GM12878 (cell line): ENCODE measurements around the gene ADAMTS17. TPM values are rescaled to one million over a fixed set of nuclear protein-coding genes. Genes with fewer than 3 reads are reported as not detected.

Source experiments
- ATAC-seq: fragments of 200-7000 bp; cut with Tn5 transposase; 3 replicates; pipeline ENCODE4 v1.9.1; 2020; ENCODE audit warnings: mild to moderate bottlenecking, moderate library complexity
- BruUV-seq: library from RNA; stranded (reverse); fragments of 400-500 nt; replicated peaks from 2 replicates; lab custom pipeline; 2021; lab: Mats Ljungman, UMichigan
- CTCF ChIA-PET: fragments of 300-600 bp; sonication (Branson Sonifier 250); formaldehyde crosslinking; extraction: SDS; loops from one replicate; lab custom pipeline; 2021; ENCODE audit warnings: inconsistent platforms; lab: Yijun Ruan, JAX
- POLR2A ChIA-PET: fragments of 350-600 bp; formaldehyde crosslinking; extraction: SDS; loops from one replicate; lab custom pipeline; 2021; ENCODE audit warnings: inconsistent platforms; lab: Charles Lee
- RAD21 ChIA-PET: fragments of 300-600 bp; sonication (Branson Sonifier 250); formaldehyde crosslinking; loops from one replicate; lab custom pipeline; 2023; ENCODE audit warnings: antibody characterized with exemption; ENCODE audit not compliant: unreplicated experiment; lab: Charles Lee
- SMC1A ChIA-PET: fragments of 300-600 bp; sonication (Branson Sonifier 250); formaldehyde crosslinking; loops from one replicate; lab custom pipeline; 2023; ENCODE audit not compliant: unreplicated experiment, uncharacterized antibody; lab: Charles Lee
- DNase-seq: peaks from one replicate; pipeline ENCODE4 v3.0.0-alpha.2; 2011; ENCODE audit warnings: low read depth, low spot score
- FAIRE-seq: peaks from 3 replicates; lab custom pipeline; 2011; peaks lifted over from hg19 to GRCh38; lab: Jason Lieb, UNC
- H2AFZ ChIP-seq: 2 replicates; pipeline ENCODE4 v1.6.0; 2011; ENCODE audit warnings: low read depth, low read length, control low read depth; ENCODE audit not compliant: control insufficient read depth
- H3K27ac ChIP-seq: 2 replicates; pipeline ENCODE4 v1.5.1; 2011; ENCODE audit warnings: control low read depth; ENCODE audit not compliant: control insufficient read depth, insufficient read depth
- H3K27me3 ChIP-seq, 2 experiments: replicated peaks in 1 of 2; 2 replicates each; pipeline versions ENCODE4 v1.6.0 to v1.6.1; 2011; ENCODE audit warnings: low read length in 1 of 2; ENCODE audit not compliant: control insufficient read depth in 2 of 2, insufficient read depth in 2 of 2
- H3K36me3 ChIP-seq, 2 experiments: 2 replicates each; pipeline ENCODE4 v1.5.1; 2011; ENCODE audit warnings: low read length in 1 of 2; ENCODE audit not compliant: control insufficient read depth in 2 of 2, insufficient read depth in 2 of 2
- H3K4me1 ChIP-seq: 2 replicates; pipeline ENCODE4 v1.6.1; 2011; ENCODE audit warnings: mild to moderate bottlenecking, low read length, moderate library complexity, mixed read lengths; ENCODE audit not compliant: control insufficient read depth, insufficient read depth
- H3K4me2 ChIP-seq: 2 replicates; pipeline ENCODE4 v1.6.0; 2011; ENCODE audit warnings: control low read depth; ENCODE audit not compliant: control insufficient read depth, insufficient read depth
- H3K4me3 ChIP-seq: fragments of 200-600 bp; sonication (generic); 2 replicates; pipeline ENCODE4 v1.5.1; 2016
- H3K79me2 ChIP-seq: 2 replicates; pipeline ENCODE4 v1.6.0; 2011; ENCODE audit warnings: low read length; ENCODE audit not compliant: control insufficient read depth, insufficient read depth
- H3K9ac ChIP-seq: 2 replicates; pipeline ENCODE4 v1.8.0; 2011; ENCODE audit warnings: low read length, control low read depth, mixed read lengths; ENCODE audit not compliant: control insufficient read depth, insufficient read depth
- H3K9me3 ChIP-seq: replicated peaks from 3 replicates; pipeline ENCODE4 v1.5.1; 2011; ENCODE audit warnings: mild to moderate bottlenecking, low read length; ENCODE audit not compliant: control insufficient read depth, insufficient read depth
- H4K20me1 ChIP-seq: 2 replicates; pipeline ENCODE4 v1.6.0; 2011; ENCODE audit not compliant: control insufficient read depth, insufficient read depth
- ATF2 ChIP-seq: IDR thresholded peaks from 2 replicates; pipeline ENCODE4 v1.6.1; 2012; ENCODE audit warnings: low read length, inconsistent platforms
- BCL11A ChIP-seq: IDR thresholded peaks from 2 replicates; pipeline ENCODE4 v1.6.1; 2011; ENCODE audit warnings: low read depth, low read length
- HDGF ChIP-seq: fragments of 450-650 bp; IDR thresholded peaks from 2 replicates; pipeline ENCODE4 v1.6.1; 2016; ENCODE audit warnings: antibody characterized with exemption
- IRF5 ChIP-seq: fragments of 450-650 bp; IDR thresholded peaks from 2 replicates; pipeline ENCODE4 v1.6.1; 2017; ENCODE audit warnings: borderline replicate concordance
- LARP7 ChIP-seq: fragments of 450-650 bp; IDR thresholded peaks from 2 replicates; pipeline ENCODE4 v1.6.1; 2017; ENCODE audit warnings: mild to moderate bottlenecking
- MAX ChIP-seq: IDR thresholded peaks from 2 replicates; pipeline ENCODE4 v1.6.1; 2012; ENCODE audit warnings: low read depth, low read length, improper control_type of control experiment
- MTA3 ChIP-seq: IDR thresholded peaks from 2 replicates; pipeline ENCODE4 v1.6.1; 2012; ENCODE audit warnings: low read length, inconsistent platforms, borderline replicate concordance
- NFYA ChIP-seq: IDR thresholded peaks from 2 replicates; pipeline ENCODE4 v1.6.1; 2011; ENCODE audit warnings: low read depth, mild to moderate bottlenecking, low read length, improper control_type of control experiment, borderline replicate concordance
- RELB ChIP-seq: fragments of 450-650 bp; IDR thresholded peaks from 2 replicates; pipeline ENCODE4 v1.6.1; 2017; ENCODE audit warnings: low read depth, mild to moderate bottlenecking, moderate library complexity
- SKIL ChIP-seq: fragments of 450-650 bp; IDR thresholded peaks from 2 replicates; pipeline ENCODE4 v1.6.1; 2017; ENCODE audit warnings: mild to moderate bottlenecking, low read depth, inconsistent platforms; ENCODE audit not compliant: poor library complexity, severe bottlenecking
- SUPT20H ChIP-seq: IDR thresholded peaks from 2 replicates; pipeline ENCODE4 v1.6.1; 2011; ENCODE audit warnings: low read depth, mild to moderate bottlenecking, low read length, moderate library complexity, borderline replicate concordance; ENCODE audit not compliant: control insufficient read depth
- SUZ12 ChIP-seq: fragments of 200-600 bp; sonication (generic); IDR thresholded peaks from one replicate; pipeline ENCODE4 v1.6.1; 2018; ENCODE audit warnings: antibody characterized with exemption, mild to moderate bottlenecking; ENCODE audit not compliant: unreplicated experiment
- WGBS: methylation state at CpG from one replicate; pipeline ENCODE4 v1.1.6; 2016; ENCODE audit warnings: low lambda C conversion rate; ENCODE audit not compliant: insufficient replicate concordance, insufficient coverage; ENCODE audit errors: missing lambda C conversion rate; 5-methylcytosine and 5-hydroxymethylcytosine counted together
- in situ Hi-C: fragments of 300-500 bp; cut with MboI; formaldehyde crosslinking; loops from 9 replicates; pipeline ENCODE4 v1.14.3; 2018; ENCODE audit warnings: mixed read lengths
- intact Hi-C: fragments of 100-400 bp; cut with micrococcal nuclease; formaldehyde crosslinking; loops from one replicate; pipeline ENCODE4 v1.14.2; 2022; ENCODE audit not compliant: unreplicated experiment
- polyA plus RNA-seq, 11 experiments: library from polyadenylated mRNA; depleted of rRNA in 4 of 11; unstranded in 6 of 11; stranded (reverse) in 5 of 11; fragments of >200 nt; fragmentation: Nextera tagmentation in 4 of 11; fragmentation: Illumina TruSeq in 1 of 11; extraction: Ambion mirVana in 4 of 11; extraction: Trizol in 1 of 11; gene quantifications; 1 replicate in 1 of 11; 2 replicates in 10 of 11; pipeline versions ENCODE4 v1.2.1 to v1.2.3, GENCODE V29; 2011 to 2016; ENCODE audit warnings: inconsistent platforms in 2 of 11, missing spikeins in 2 of 11, low read depth in 1 of 11
- total RNA-seq, 4 experiments: library from RNA; depleted of rRNA in 3 of 4; stranded (reverse); fragments of >200 nt in 3 of 4; fragmentation: Illumina TruSeq in 1 of 4; extraction: Trizol in 1 of 4; gene quantifications; 2 replicates each; pipeline versions ENCODE4 v1.2.1 to v1.2.3, GENCODE V29; 2013 to 2021

ADAMTS17 gene
- total and polyA plus RNA-seq, 10 of the 15 experiments (the other 5 are each of a cell fraction or from before 2014, with no cell fraction given), result 0.04 to 0.50 (median 0.10) TPM; not detected in 4

- WGBS, result 0% methylated on average over 3 of the region's 3 CpGs
- TF ChIP-seq SUPT20H, result no peak
- no peak for TF ChIP-seq SUZ12
- TF ChIP-seq MAX, result no peak
- no peak for TF ChIP-seq HDGF
- no peak for TF ChIP-seq NFYA
- TF ChIP-seq ATF2, result no peak
- no peak for TF ChIP-seq RELB
- TF ChIP-seq IRF5, result no peak
- no peak for TF ChIP-seq LARP7
- no peak for TF ChIP-seq BCL11A
- no peak for TF ChIP-seq SKIL
- no peak for TF ChIP-seq MTA3
These were observed 354.1 kb downstream of the ADAMTS17 start for GRCh38 chr15:99987701-99988100.

More at GRCh38 chr15:99987701-99988100, 354.1 kb downstream of the ADAMTS17 start:
- Histone ChIP-seq H2AFZ (no peak overlapping the region), H3K4me1 (no peaks in the 10 kb centered on the region), H3K79me2 (no peaks in the 10 kb centered on the region), H3K4me3 (no peak overlapping the region), H4K20me1 (no peaks in the 10 kb centered on the region), H3K36me3 (no peaks in the 10 kb centered on the region), H3K9me3 (no peaks in the 10 kb centered on the region; the same call in 2 of the 3 replicates), H3K4me2 (no peak overlapping the region), H3K27me3 (peaks cover 1 to 2% of the 10 kb centered on the region in 2 experiments; a peak in 3 of 4 replicates), H3K9ac (no peak overlapping the region), H3K27ac (no peak overlapping the region)
- FAIRE-seq (no peak), DNase-seq (no peak), ATAC-seq (no peak)
- CTCF ChIA-PET, result no interaction called here
- POLR2A ChIA-PET, result no interaction called here
- BruUV-seq, result no TSS peak
- intact Hi-C loops, result no loop called here
- in situ Hi-C loops, result no loop called here
- RAD21 ChIA-PET, result no interaction called here
- SMC1A ChIA-PET, result no interaction called here
